Measurements from ENCODE around the gene PEX14.

GRCh38 chr1:10594595-10595223 is 120.0 kb downstream of the PEX14 start:
- no peak for TF ChIP-seq POLR2AphosphoS5 (IDR thresholded peaks at IDR 0.05; ENCODE audit: low read depth, low read length)
- TF ChIP-seq TAF1 (IDR thresholded peaks at IDR 0.05; ENCODE audit: borderline replicate concordance, insufficient read depth, low read length) = no peak
- no peak for TF ChIP-seq SIN3A (IDR thresholded peaks at IDR 0.05; ENCODE audit: borderline replicate concordance, insufficient read depth, low read length)
- no peak for TF ChIP-seq REST (IDR thresholded peaks at IDR 0.05; ENCODE audit: insufficient read depth in 1 of 2, low read depth in 2 of 2, low read length in 2 of 2)
